IPS DF 6.9 (cell line): ENCODE data around the gene C1orf185.

Experiments
- DNase-seq: peaks from one replicate; pipeline ENCODE4 v3.0.0-alpha.2; 2013; ENCODE audit warnings: low read depth, low spot score
- H3K27ac ChIP-seq: one replicate; pipeline ENCODE4 v1.5.1; 2013; ENCODE audit warnings: low read length, control low read depth
- H3K27me3 ChIP-seq: 2 replicates; pipeline ENCODE4 v1.6.1; 2013; ENCODE audit warnings: mild to moderate bottlenecking, low read length; ENCODE audit not compliant: control insufficient read depth, insufficient read depth
- H3K36me3 ChIP-seq: 2 replicates; pipeline ENCODE4 v1.6.1; 2013; ENCODE audit warnings: low read length; ENCODE audit not compliant: control insufficient read depth, insufficient read depth
- H3K4me1 ChIP-seq: 2 replicates; pipeline ENCODE4 v1.6.1; 2013; ENCODE audit warnings: low read length; ENCODE audit not compliant: control insufficient read depth, insufficient read depth
- H3K4me3 ChIP-seq: 2 replicates; pipeline ENCODE4 v1.5.1; 2013; ENCODE audit warnings: mild to moderate bottlenecking, low read length
- H3K9me3 ChIP-seq: 2 replicates; pipeline ENCODE4 v1.6.1; 2013; ENCODE audit warnings: low read length, inconsistent platforms; ENCODE audit not compliant: control insufficient read depth, insufficient read depth
- WGBS: extraction: QIAGEN DNeasy Blood & Tissue Kit; methylation state at CpG from one replicate; pipeline ENCODE4 v1.1.7; 2013; ENCODE audit warnings: mixed read lengths, missing lambda C conversion rate; ENCODE audit not compliant: insufficient read length, insufficient coverage; 5-methylcytosine and 5-hydroxymethylcytosine counted together

The C1orf185 gene

DNA sequence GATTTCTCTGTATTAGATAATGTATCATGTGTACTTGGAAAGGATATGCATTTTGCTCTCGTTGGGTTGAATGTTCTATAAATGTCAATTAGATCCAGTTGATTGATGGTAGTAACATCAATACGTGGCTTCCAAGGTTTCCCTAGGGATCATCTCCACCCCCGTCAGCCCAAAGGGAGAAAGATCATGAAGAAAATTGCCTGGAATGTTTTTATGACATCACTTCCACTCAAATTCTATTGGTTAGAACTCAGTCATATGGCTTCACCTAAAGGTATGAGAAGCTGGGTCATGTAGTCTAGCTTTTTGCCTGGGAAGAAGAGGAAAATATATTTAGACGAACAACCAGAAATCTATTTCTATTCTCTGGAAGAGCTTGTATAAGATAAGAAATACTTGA, at the start of gene C1orf185:
C1orf185 (plus strand) TSS at position 253 of the 400 bp plus-strand sequence; CDS start at position 259, 6 bp downstream.
- H3K4me1 ChIP-seq = no peaks in the 10 kb centered on the region
- no peak within 1 kb of the TSS for H3K27ac ChIP-seq
- H3K36me3 ChIP-seq = no peaks in the 10 kb centered on the region
- WGBS = no CpG with 5 or more reads among the region's 4 CpGs
- no peaks in the 10 kb centered on the region for H3K9me3 ChIP-seq
- no peak within 1 kb of the TSS for H3K4me3 ChIP-seq
- no peaks in the 10 kb centered on the region for H3K27me3 ChIP-seq
- DNase-seq = no peak

GRCh38 chr1:51058858-51059257, 43.2 kb upstream of the C1orf185 start:
- H3K9me3 ChIP-seq = no peaks in the 10 kb centered on the region
- no peaks in the 10 kb centered on the region for H3K27me3 ChIP-seq
- no peak for DNase-seq
- H3K4me3 ChIP-seq = no peak overlapping the region
- no CpG with 5 or more reads among the region's 5 CpGs for WGBS
- no peaks in the 10 kb centered on the region for H3K4me1 ChIP-seq
- H3K27ac ChIP-seq = no peak overlapping the region
- no peaks in the 10 kb centered on the region for H3K36me3 ChIP-seq

- H3K36me3 ChIP-seq = no peaks in the 10 kb centered on the region
- WGBS = no CpG with 5 or more reads among the region's 2 CpGs
- no peak overlapping the region for H3K27ac ChIP-seq
- H3K9me3 ChIP-seq = no peaks in the 10 kb centered on the region
- H3K4me1 ChIP-seq = no peaks in the 10 kb centered on the region
- H3K27me3 ChIP-seq = no peaks in the 10 kb centered on the region
- DNase-seq = no peak
- H3K4me3 ChIP-seq = no peak overlapping the region
Observed at GRCh38 chr1:51061231-51061918, 40.7 kb upstream of the C1orf185 start.

GRCh38 chr1:51063121-51063520, 38.9 kb upstream of the C1orf185 start:
- no peaks in the 10 kb centered on the region for H3K27me3 ChIP-seq
- no peak overlapping the region for H3K4me3 ChIP-seq
- no peaks in the 10 kb centered on the region for H3K9me3 ChIP-seq
- no peaks in the 10 kb centered on the region for H3K4me1 ChIP-seq
- no peak for DNase-seq
- H3K36me3 ChIP-seq = no peaks in the 10 kb centered on the region
- no peak overlapping the region for H3K27ac ChIP-seq

GRCh38 chr1:51070011-51070410, 32.0 kb upstream of the C1orf185 start:
- H3K27ac ChIP-seq = no peak overlapping the region
- H3K4me3 ChIP-seq = no peak overlapping the region
- no peaks in the 10 kb centered on the region for H3K27me3 ChIP-seq
- no peak for DNase-seq
- H3K36me3 ChIP-seq = no peaks in the 10 kb centered on the region
- no peaks in the 10 kb centered on the region for H3K9me3 ChIP-seq
- no peaks in the 10 kb centered on the region for H3K4me1 ChIP-seq

GRCh38 chr1:51070640-51071039, 31.4 kb upstream of the C1orf185 start:
- no CpG with 5 or more reads among the region's 1 CpG for WGBS
- no peaks in the 10 kb centered on the region for H3K27me3 ChIP-seq
- no peak for DNase-seq
- no peaks in the 10 kb centered on the region for H3K9me3 ChIP-seq
- H3K36me3 ChIP-seq = no peaks in the 10 kb centered on the region
- H3K27ac ChIP-seq = no peak overlapping the region
- H3K4me3 ChIP-seq = no peak overlapping the region
- H3K4me1 ChIP-seq = no peaks in the 10 kb centered on the region

- Histone ChIP-seq H3K36me3 (no peaks in the 10 kb centered on the region), H3K27ac (no peak overlapping the region), H3K27me3 (no peaks in the 10 kb centered on the region), H3K4me3 (no peak overlapping the region), H3K9me3 (no peaks in the 10 kb centered on the region), H3K4me1 (no peaks in the 10 kb centered on the region)
- WGBS = 100% methylated on average over 1 of the region's 11 CpGs
- no peak for DNase-seq
Observed at GRCh38 chr1:51071291-51072042, 30.6 kb upstream of the C1orf185 start.

- Histone ChIP-seq H3K4me1 (no peaks in the 10 kb centered on the region), H3K27ac (no peak overlapping the region), H3K36me3 (no peaks in the 10 kb centered on the region), H3K4me3 (no peak overlapping the region), H3K9me3 (no peaks in the 10 kb centered on the region), H3K27me3 (no peaks in the 10 kb centered on the region)
- no CpG with 5 or more reads among the region's 16 CpGs for WGBS
- DNase-seq = no peak
Observed at GRCh38 chr1:51072043-51072439, 30.0 kb upstream of the C1orf185 start.

DNA sequence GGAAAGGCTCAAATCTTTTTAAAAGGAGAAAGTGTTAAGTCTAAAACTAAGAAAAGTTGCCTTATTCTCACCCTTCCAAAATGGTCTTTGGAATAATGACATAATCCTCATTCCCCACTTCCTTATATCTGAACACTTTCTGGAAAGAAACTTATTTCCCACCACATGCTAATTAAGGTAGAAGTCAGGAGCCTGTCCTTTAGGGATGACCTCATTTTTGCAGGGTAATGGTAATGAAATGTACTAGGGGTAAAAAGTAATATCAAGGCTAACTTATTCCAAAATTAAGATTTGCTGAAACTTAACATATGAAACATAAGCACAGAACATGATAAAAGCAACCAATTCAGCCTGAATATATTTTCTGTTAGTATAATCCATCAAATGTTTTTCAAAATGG, 29.4 kb upstream of the C1orf185 start:
- Histone ChIP-seq H3K27ac (no peak overlapping the region), H3K4me3 (no peak overlapping the region), H3K36me3 (no peaks in the 10 kb centered on the region), H3K27me3 (no peaks in the 10 kb centered on the region), H3K9me3 (no peaks in the 10 kb centered on the region), H3K4me1 (no peaks in the 10 kb centered on the region)
- no peak for DNase-seq

DNA sequence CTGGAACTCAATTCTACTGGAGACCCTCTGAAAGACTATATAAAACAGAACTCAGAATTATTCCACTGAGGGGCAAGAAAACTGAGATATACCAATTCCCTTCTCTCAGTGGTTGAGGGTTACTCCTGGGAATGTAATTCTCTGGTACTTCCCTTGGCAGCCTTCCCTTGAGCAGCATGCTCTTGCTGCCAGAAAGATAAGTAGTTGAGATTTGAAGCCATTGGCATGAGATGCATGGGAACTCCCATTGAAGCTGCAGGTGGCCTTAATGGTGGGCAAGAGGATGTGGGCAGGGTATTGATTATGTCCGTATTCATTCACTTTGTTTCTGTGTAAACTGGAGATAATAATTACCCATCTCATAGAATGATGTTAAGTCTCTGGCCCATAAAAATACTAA, 28.6 kb upstream of the C1orf185 start:
- Histone ChIP-seq H3K9me3 (no peaks in the 10 kb centered on the region), H3K27ac (no peak overlapping the region), H3K36me3 (no peaks in the 10 kb centered on the region), H3K4me3 (no peak overlapping the region), H3K4me1 (no peaks in the 10 kb centered on the region), H3K27me3 (no peaks in the 10 kb centered on the region)
- WGBS = no CpG with 5 or more reads among the region's 1 CpG
- DNase-seq = no peak
